Liver (tissue), 3 donors: ENCODE measurements around the gene SH3BGRL.

ENCODE experiments used
- CTCF ChIP-seq: fragments of 150-350 bp; IDR thresholded peaks from 2 replicates; pipeline ENCODE4 v1.5.1; 2017; ENCODE audit warnings: improper control_type of control experiment, low read depth, low read length; ENCODE audit not compliant: missing input control
- EGR1 ChIP-seq, 2 donors: IDR thresholded peaks; 2 replicates each; pipeline ENCODE4 v1.6.1; 2016 to 2018; ENCODE audit warnings: antibody characterized with exemption in 2 of 2, low read depth in 2 of 2
- FOXA1 ChIP-seq: IDR thresholded peaks from 2 replicates; pipeline ENCODE4 v1.6.1; 2016; ENCODE audit warnings: antibody characterized with exemption
- HNF4A ChIP-seq, 2 donors: conservative IDR thresholded peaks; 2 replicates each; pipeline ENCODE4 v1.6.1; 2016; ENCODE audit warnings: antibody characterized with exemption in 2 of 2, mild to moderate bottlenecking in 2 of 2
- JUND ChIP-seq, 2 donors: IDR thresholded peaks; 2 replicates each; pipeline ENCODE4 v1.6.1; 2016; ENCODE audit warnings: antibody characterized with exemption in 2 of 2
- NR2F2 ChIP-seq: IDR thresholded peaks from 2 replicates; pipeline ENCODE4 v1.6.1; 2016; ENCODE audit warnings: antibody characterized with exemption
- RAD21 ChIP-seq, 2 donors: IDR thresholded peaks; 2 replicates each; pipeline ENCODE4 v1.6.1; 2016; ENCODE audit warnings: antibody characterized with exemption in 2 of 2, mild to moderate bottlenecking in 2 of 2
- REST ChIP-seq: IDR thresholded peaks from 2 replicates; pipeline ENCODE4 v1.6.1; 2016; ENCODE audit warnings: antibody characterized with exemption, mild to moderate bottlenecking
- RXRA ChIP-seq, 2 donors: IDR thresholded peaks; 2 replicates each; pipeline ENCODE4 v1.6.1; 2017 to 2018; ENCODE audit warnings: antibody characterized with exemption in 2 of 2, mild to moderate bottlenecking in 1 of 2
- TAF1 ChIP-seq: conservative IDR thresholded peaks from 2 replicates; pipeline ENCODE4 v1.6.1; 2016; ENCODE audit warnings: antibody characterized with exemption, mild to moderate bottlenecking
- YY1 ChIP-seq: IDR thresholded peaks from 2 replicates; pipeline ENCODE4 v1.6.1; 2016; ENCODE audit warnings: antibody characterized with exemption, mild to moderate bottlenecking
- TF ChIP-seq, protein P1 (sequence below): IDR thresholded peaks from 2 replicates; pipeline ENCODE4 v1.6.1; 2016; ENCODE audit warnings: antibody characterized with exemption
- TF ChIP-seq, protein P2 (sequence below): IDR thresholded peaks from 2 replicates; pipeline ENCODE4 v1.6.1; 2016; ENCODE audit warnings: antibody characterized with exemption
- donor health status: healthy.
- donor health status: healthy.

- TF ChIP-seq CTCF, result no peak
- no peak for TF ChIP-seq TAF1
- TF ChIP-seq RAD21 (IDR thresholded peaks at IDR 0.05), result no peak
- TF ChIP-seq YY1, result no peak
- no peak for TF ChIP-seq REST
- no peak for TF ChIP-seq HNF4A (conservative IDR thresholded peaks at IDR 0.05)
- TF ChIP-seq, protein P1, sequence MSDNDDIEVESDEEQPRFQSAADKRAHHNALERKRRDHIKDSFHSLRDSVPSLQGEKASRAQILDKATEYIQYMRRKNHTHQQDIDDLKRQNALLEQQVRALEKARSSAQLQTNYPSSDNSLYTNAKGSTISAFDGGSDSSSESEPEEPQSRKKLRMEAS, result no peak
- no peak for TF ChIP-seq JUND (IDR thresholded peaks at IDR 0.05)
- TF ChIP-seq NR2F2, result no peak
- no peak for TF ChIP-seq RXRA (IDR thresholded peaks at IDR 0.05)
- TF ChIP-seq FOXA1, result no peak
- TF ChIP-seq, protein P2, sequence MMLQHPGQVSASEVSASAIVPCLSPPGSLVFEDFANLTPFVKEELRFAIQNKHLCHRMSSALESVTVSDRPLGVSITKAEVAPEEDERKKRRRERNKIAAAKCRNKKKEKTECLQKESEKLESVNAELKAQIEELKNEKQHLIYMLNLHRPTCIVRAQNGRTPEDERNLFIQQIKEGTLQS, result no peak
- TF ChIP-seq EGR1 (IDR thresholded peaks at IDR 0.05; ENCODE audit: low read depth in 2 of 2), result no peak
Measured at GRCh38 chrX:81195259-81195658, 6.6 kb upstream of the SH3BGRL start.
